ENCODE results near the gene DDX5. TPM values are rescaled to one million over a fixed set of nuclear protein-coding genes. Genes with fewer than 3 reads are reported as not detected.

Gene DDX5
- total RNA-seq, 1 experiment from 2014 or later: 402 TPM

- CTCF ChIA-PET: no interaction called here
- H3K4me1 ChIP-seq (replicated peaks; ENCODE audit: insufficient read depth): peaks cover 13% of the 10 kb centered on the region
Observed at GRCh38 chr17:64459284-64459747, 46.8 kb downstream of the DDX5 start.

GRCh38 chr17:64458756-64459155 lies 47.3 kb downstream of the DDX5 start:
- peak overlapping the region; percentile 7; the same call in 1 of the 2 replicates for H3K4me2 ChIP-seq
- peaks cover 12% of the 10 kb centered on the region; the same call in 1 of the 2 replicates for H3F3A ChIP-seq (ENCODE audit: insufficient read depth, low read depth)
- peak overlapping the region; percentile 56 for H3K27ac ChIP-seq
- H4K20me1 ChIP-seq (ENCODE audit: insufficient read depth): no peaks in the 10 kb centered on the region
- H3K4me1 ChIP-seq (replicated peaks; ENCODE audit: insufficient read depth): peaks cover 13% of the 10 kb centered on the region
- H3K4me3 ChIP-seq: no peak overlapping the region
- no peaks in the 10 kb centered on the region for H3K9me2 ChIP-seq (ENCODE audit: insufficient read depth)
- no peak for TF ChIP-seq CTCF (conservative IDR thresholded peaks at IDR 0.05)
- H3K27me3 ChIP-seq (ENCODE audit: insufficient read depth, low read depth): no peaks in the 10 kb centered on the region
- H3K36me3 ChIP-seq (ENCODE audit: low read depth): 0 out of 2 replicates have a peak, but pooled peaks cover 4% of the 10 kb centered on the region
- intact Hi-C loops (cut with micrococcal nuclease; ENCODE audit: unreplicated experiment): no loop called here
- ChIA-PET POLR2A (ENCODE audit: unreplicated experiment) (interaction anchor here (0.7 kb wide), 1 partner anchor 46 kb away, joined by 6 read pairs; no protein-coding TSS in a partner anchor), CTCF (interaction anchor here (1.1 kb wide), 1 partner anchor 37 kb away, joined by 3 read pairs; no protein-coding TSS in a partner anchor)
- H3K79me2 ChIP-seq (ENCODE audit: low read depth): no peaks in the 10 kb centered on the region
- H3K9me3 ChIP-seq (ENCODE audit: insufficient read depth, low read depth): no peaks in the 10 kb centered on the region
- BruUV-seq (replicated peaks): no TSS peak
- no peak for DNase-seq
- no peak overlapping the region for H2AFZ ChIP-seq

More at GRCh38 chr17:64459284-64459747, 46.8 kb downstream of the DDX5 start:
- Histone ChIP-seq H3K4me2 (peak overlapping the region; percentile 7; the same call in 1 of the 2 replicates), H3K9me3 (ENCODE audit: insufficient read depth, low read depth) (no peaks in the 10 kb centered on the region), H3K27ac (peak overlapping the region; percentile 56), H3K36me3 (ENCODE audit: low read depth) (0 out of 2 replicates have a peak, but pooled peaks cover 4% of the 10 kb centered on the region), H3K4me3 (no peak overlapping the region), H3K9me2 (ENCODE audit: insufficient read depth) (no peaks in the 10 kb centered on the region), H4K20me1 (ENCODE audit: insufficient read depth) (no peaks in the 10 kb centered on the region), H2AFZ (no peak overlapping the region), H3F3A (ENCODE audit: insufficient read depth, low read depth) (peaks cover 12% of the 10 kb centered on the region; the same call in 1 of the 2 replicates), H3K27me3 (ENCODE audit: insufficient read depth, low read depth) (no peaks in the 10 kb centered on the region), H3K79me2 (ENCODE audit: low read depth) (no peaks in the 10 kb centered on the region)
- POLR2A ChIA-PET (ENCODE audit: unreplicated experiment): no interaction called here
- no peak for TF ChIP-seq EZH2 (IDR thresholded peaks at IDR 0.05; ENCODE audit: low read depth)
- intact Hi-C loops (cut with micrococcal nuclease; ENCODE audit: unreplicated experiment): no loop called here
- DNase-seq: peak; percentile 34 to 66
- no TSS peak for BruUV-seq (replicated peaks)

GRCh38 chr17:64457156-64457555 lies 48.9 kb downstream of the DDX5 start:
- intact Hi-C loops (cut with micrococcal nuclease; ENCODE audit: unreplicated experiment): no loop called here
- BruUV-seq (replicated peaks): no TSS peak
- Histone ChIP-seq H2AFZ (no peak overlapping the region), H3F3A (ENCODE audit: insufficient read depth, low read depth) (peaks cover 12% of the 10 kb centered on the region; the same call in 1 of the 2 replicates), H3K4me1 (replicated peaks; ENCODE audit: insufficient read depth) (peaks cover 13% of the 10 kb centered on the region), H3K36me3 (ENCODE audit: low read depth) (0 out of 2 replicates have a peak, but pooled peaks cover 9% of the 10 kb centered on the region), H4K20me1 (ENCODE audit: insufficient read depth) (no peaks in the 10 kb centered on the region), H3K9me3 (ENCODE audit: insufficient read depth, low read depth) (no peaks in the 10 kb centered on the region), H3K27ac (no peak overlapping the region), H3K4me3 (no peak overlapping the region), H3K4me2 (no peak overlapping the region), H3K9me2 (ENCODE audit: insufficient read depth) (no peaks in the 10 kb centered on the region), H3K27me3 (ENCODE audit: insufficient read depth, low read depth) (no peaks in the 10 kb centered on the region), H3K79me2 (ENCODE audit: low read depth) (no peaks in the 10 kb centered on the region)
- ChIA-PET POLR2A (ENCODE audit: unreplicated experiment) (no interaction called here), CTCF (no interaction called here)
- DNase-seq: no peak
- TF ChIP-seq CTCF (conservative IDR thresholded peaks at IDR 0.05) (no peak), EZH2 (IDR thresholded peaks at IDR 0.05; ENCODE audit: low read depth) (no peak)

All from PC-9 (cell line).